Stimulated activated CD4-positive, alpha-beta T cell treated with anti-CD3 and anti-CD28 coated beads, Interleukin-15, amount 100 ng/mL, for 1 hour (primary cell): ENCODE data around the gene CHCHD3.

Source experiments
- DNase-seq, 2 donors: peaks; one replicate each; pipeline ENCODE4 v3.0.0-alpha.2; 2020; ENCODE audit warnings: low read depth in 1 of 2, low spot score in 1 of 2

Gene CHCHD3

DNA sequence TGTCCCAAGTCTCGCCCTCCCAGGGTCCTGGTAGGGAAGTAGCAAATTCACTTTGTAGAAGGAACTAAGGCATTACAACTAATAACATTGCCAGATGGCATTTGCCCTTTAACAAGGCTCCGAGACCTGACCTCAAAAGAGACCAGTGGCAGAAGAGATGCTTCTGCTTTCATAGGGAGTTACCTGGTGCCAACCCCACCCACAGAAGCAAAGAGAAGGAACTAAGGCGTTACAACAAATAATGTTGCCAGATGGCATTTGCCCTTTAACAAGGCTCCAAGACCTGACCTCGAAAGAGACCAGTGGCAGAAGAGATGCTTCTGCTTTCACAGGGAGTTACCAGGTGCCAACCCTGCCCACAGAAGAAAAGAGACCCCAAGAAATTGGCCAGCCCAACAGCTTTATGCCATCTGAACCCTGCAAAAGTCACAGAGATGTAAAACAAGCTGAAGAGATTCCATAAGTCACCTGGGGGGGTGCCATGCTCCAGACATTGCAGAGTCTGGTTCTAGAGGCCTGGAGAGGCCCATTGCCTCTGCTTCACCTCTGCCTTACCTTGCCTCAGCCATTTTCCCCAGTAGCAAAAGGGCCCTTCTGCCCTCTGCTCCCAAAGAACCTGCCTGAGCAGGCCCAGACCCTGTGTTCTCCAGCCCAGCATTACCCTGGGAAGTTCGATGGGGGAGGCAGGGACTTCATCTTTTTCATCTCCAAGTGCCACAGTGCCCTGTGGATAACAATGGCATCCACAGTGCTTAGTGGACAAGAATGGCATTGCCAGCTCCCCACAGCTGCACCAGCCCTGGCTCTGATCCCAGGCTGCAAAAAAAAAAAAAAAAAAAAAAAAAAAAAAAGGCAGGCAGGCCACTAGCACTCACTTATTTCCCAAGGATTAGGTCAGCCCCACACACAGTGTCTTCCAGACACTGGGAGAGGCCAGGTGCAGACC, 326.1 kb downstream of the CHCHD3 start:
- no peak for DNase-seq

- DNase-seq = no peak
Measured at GRCh38 chr7:132752431-132752830, 329.5 kb downstream of the CHCHD3 start.

GRCh38 chr7:132751244-132751647, 330.6 kb downstream of the CHCHD3 start:
- DNase-seq = no peak

GRCh38 chr7:132750530-132751217, 331.2 kb downstream of the CHCHD3 start:
- no peak for DNase-seq

DNA sequence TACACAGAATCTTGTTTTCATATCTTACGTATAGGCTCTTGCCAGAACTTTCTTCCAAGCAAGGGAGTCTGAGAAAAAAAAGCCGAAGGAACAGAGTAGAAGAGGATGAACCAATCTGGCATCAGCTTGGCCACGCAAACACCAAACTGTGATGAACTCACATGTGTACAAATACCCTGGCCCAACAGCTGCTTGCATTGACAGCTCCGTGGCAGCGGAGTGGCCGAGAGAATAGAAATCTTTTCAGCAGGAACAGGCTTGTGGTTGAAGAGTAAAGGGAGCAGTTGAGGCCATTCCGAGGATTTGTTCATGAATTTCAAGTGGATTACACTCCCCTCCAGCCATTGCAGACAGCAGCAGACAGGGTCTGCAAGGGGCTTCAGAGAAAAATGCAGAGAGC, 331.8 kb downstream of the CHCHD3 start:
- no peak for DNase-seq

DNA sequence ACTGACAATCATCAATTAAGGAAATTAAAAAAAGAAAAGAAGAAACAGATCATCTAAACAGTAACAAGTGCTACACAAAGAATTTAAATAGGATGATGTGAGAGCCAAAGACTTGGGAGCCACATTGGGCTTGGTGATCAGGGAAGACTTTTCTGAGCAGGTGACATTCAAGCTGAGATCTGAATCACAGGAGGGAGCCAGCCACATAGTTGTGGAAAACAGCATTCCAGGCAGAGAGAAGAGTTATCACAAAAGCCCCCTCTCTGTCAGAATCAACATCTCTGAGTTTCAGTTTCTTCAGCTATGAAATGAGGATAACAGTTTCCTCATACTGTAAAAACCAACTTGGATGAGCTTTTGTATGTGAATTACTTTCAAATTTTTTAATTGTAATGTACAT, 336.4 kb downstream of the CHCHD3 start:
- no peak for DNase-seq

DNA sequence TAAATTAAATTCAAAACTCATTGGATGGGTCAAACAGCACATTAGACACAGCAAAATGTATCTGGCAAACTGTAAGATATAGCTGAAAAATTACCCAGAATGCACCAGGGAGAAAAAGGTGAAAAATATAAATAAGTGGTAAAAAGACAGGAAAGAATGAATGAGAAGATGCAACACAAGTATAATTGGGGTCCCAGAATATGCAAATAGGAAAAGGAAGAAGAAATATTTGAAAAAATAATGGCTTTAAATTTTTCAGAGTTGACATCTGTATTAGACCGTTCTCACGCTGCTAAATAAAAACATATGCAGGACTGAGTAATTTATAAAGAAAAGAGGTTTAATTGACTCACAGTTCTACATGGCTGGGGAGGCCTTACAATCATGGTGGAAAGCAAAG, 337.9 kb downstream of the CHCHD3 start:
- no peak for DNase-seq

DNA sequence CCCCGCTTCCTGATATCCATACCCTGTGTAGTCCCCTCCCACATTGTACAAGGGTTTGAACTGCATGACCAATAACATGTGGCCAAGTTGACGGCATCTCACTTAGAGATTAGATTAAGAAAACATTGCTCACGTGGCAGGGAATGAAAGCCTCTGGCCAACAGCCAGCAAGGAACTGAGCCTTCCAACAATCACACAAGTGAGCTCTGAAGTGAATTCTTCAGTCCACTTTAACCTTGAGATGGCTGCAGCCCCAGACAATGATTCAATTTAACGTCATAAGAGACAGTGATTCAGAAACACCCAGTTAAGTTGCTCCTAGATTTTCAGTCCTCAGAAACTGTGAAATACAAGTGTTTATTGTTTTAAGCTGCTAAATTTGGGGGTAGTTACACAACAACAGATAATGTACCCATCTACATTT, 339.7 kb downstream of the CHCHD3 start:
- no peak for DNase-seq

DNA sequence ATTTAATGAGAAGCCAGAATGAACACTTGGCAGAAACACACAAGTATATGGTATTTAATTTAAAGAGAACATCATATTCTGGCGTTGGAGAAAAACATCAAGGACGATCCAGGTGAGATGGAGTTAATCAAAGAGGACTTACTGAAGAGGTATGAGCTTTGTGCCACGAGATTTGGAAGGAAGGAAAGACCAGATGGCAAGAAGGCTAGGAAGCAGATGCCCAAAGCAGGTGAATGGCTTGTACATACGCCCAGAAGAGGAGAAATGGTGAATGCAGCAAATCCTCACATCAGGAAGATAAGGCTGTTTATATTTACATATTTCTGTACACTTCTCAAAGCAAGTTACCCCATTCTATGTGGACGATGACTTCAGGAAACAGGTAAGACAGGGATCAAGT, 341.7 kb downstream of the CHCHD3 start:
- DNase-seq = no peak

GRCh38 chr7:132739271-132739955, 342.5 kb downstream of the CHCHD3 start:
- DNase-seq = no peak

- no peak for DNase-seq
Measured at GRCh38 chr7:132738254-132738653, 343.6 kb downstream of the CHCHD3 start.

DNA sequence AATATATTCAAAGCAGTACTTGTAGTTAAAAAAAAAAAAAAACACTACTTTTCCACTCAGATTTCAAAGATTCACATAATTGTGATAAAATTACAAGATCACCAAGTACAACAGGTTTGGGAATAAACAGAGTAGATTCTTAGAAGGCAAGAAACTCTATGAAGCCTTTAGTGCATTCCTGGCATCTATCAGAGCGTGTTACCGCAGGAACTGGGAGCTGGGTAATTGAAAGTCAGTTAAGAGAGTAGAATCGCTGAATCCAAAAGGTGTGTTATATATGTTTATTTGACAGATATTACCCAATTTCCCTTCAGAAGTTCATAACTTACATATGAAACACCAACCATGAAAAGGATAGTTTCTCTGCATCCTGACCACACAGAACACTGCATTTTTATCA, 346.4 kb downstream of the CHCHD3 start:
- no peak for DNase-seq
